Loucy (cell line): ENCODE data around the gene CCM2L.

ENCODE experiments used
- H2AFZ ChIP-seq: fragments of 200-600 bp; sonication (generic); 2 replicates; pipeline ENCODE4 v1.6.0; 2016; ENCODE audit warnings: antibody characterized with exemption, mild to moderate bottlenecking, low read length, moderate library complexity
- H3F3A ChIP-seq: fragments of 200-600 bp; 2 replicates; pipeline ENCODE4 v1.6.0; 2016; ENCODE audit warnings: antibody characterized with exemption, low read depth, mild to moderate bottlenecking
- H3K27me3 ChIP-seq: fragments of 200-600 bp; sonication (generic); 2 replicates; pipeline ENCODE4 v1.6.1; 2014; ENCODE audit warnings: low read length, mild to moderate bottlenecking; ENCODE audit not compliant: insufficient read depth, poor library complexity, severe bottlenecking
- H3K36me3 ChIP-seq: fragments of 200-600 bp; sonication (generic); 2 replicates; pipeline ENCODE4 v1.6.1; 2016; ENCODE audit warnings: low read length; ENCODE audit not compliant: insufficient read depth
- H3K4me1 ChIP-seq: fragments of 200-600 bp; sonication (generic); 2 replicates; pipeline ENCODE4 v1.5.1; 2014; ENCODE audit warnings: low read length, mild to moderate bottlenecking; ENCODE audit not compliant: insufficient read depth, poor library complexity, severe bottlenecking
- H3K4me2 ChIP-seq: fragments of 200-600 bp; sonication (generic); 2 replicates; pipeline ENCODE4 v1.6.0; 2014; ENCODE audit warnings: antibody characterized with exemption, low read length, low read depth, mild to moderate bottlenecking; ENCODE audit not compliant: poor library complexity, severe bottlenecking
- H3K4me3 ChIP-seq: fragments of 200-600 bp; sonication (generic); 2 replicates; pipeline ENCODE4 v1.5.1; 2014; ENCODE audit warnings: low read length, mild to moderate bottlenecking, mixed read lengths; ENCODE audit not compliant: poor library complexity, severe bottlenecking
- H3K79me2 ChIP-seq: fragments of 200-600 bp; sonication (generic); 2 replicates; pipeline ENCODE4 v1.6.1; 2014; ENCODE audit warnings: low read length; ENCODE audit not compliant: insufficient read depth
- H3K9ac ChIP-seq: fragments of 200-600 bp; sonication (generic); 2 replicates; pipeline ENCODE4 v1.6.0; 2014; ENCODE audit warnings: mild to moderate bottlenecking, low read depth, low read length, moderate library complexity; ENCODE audit not compliant: poor library complexity, severe bottlenecking
- H3K9me2 ChIP-seq: fragments of 200-600 bp; sonication (generic); replicated peaks from 2 replicates; pipeline ENCODE4 v1.6.1; 2016; ENCODE audit warnings: low read depth, low read length, mixed read lengths
- H3K9me3 ChIP-seq: fragments of 200-600 bp; sonication (generic); 2 replicates; pipeline ENCODE4 v1.6.1; 2014; ENCODE audit warnings: mild to moderate bottlenecking, antibody characterized with exemption, low read length, low read depth; ENCODE audit not compliant: insufficient read depth
- H4K20me1 ChIP-seq: fragments of 200-600 bp; sonication (generic); 2 replicates; pipeline ENCODE4 v1.6.0; 2014; ENCODE audit warnings: antibody characterized with exemption, low read length, mild to moderate bottlenecking; ENCODE audit not compliant: insufficient read depth, poor library complexity, severe bottlenecking
- CTCF ChIP-seq: fragments of 200-600 bp; sonication (generic); conservative IDR thresholded peaks from 2 replicates; pipeline ENCODE4 v1.5.1; 2014; ENCODE audit warnings: mild to moderate bottlenecking, antibody characterized with exemption, low read length
- EZH2phosphoT487 ChIP-seq: fragments of 200-600 bp; IDR thresholded peaks from 2 replicates; pipeline ENCODE4 v1.6.1; 2018; ENCODE audit warnings: antibody characterized with exemption, mild to moderate bottlenecking, moderate library complexity, borderline replicate concordance

CCM2L gene

GRCh38 chr20:31996996-31997395 is 13.2 kb upstream of the CCM2L start:
- Histone ChIP-seq H3K9me2 (no peaks in the 10 kb centered on the region), H3K79me2 (no peaks in the 10 kb centered on the region), H4K20me1 (no peaks in the 10 kb centered on the region), H3F3A (no peaks in the 10 kb centered on the region), H3K4me1 (no peaks in the 10 kb centered on the region), H3K36me3 (no peaks in the 10 kb centered on the region), H3K4me2 (no peak overlapping the region), H3K27me3 (no peaks in the 10 kb centered on the region), H3K4me3 (no peak overlapping the region), H2AFZ (no peak overlapping the region), H3K9me3 (no peaks in the 10 kb centered on the region), H3K9ac (no peak overlapping the region)
- TF ChIP-seq EZH2phosphoT487 (no peak), CTCF (no peak)

- H3K4me3 ChIP-seq, result no peak overlapping the region
- no peak overlapping the region for H2AFZ ChIP-seq
- TF ChIP-seq CTCF (no peak), EZH2phosphoT487 (no peak)
- H3K4me1 ChIP-seq, result no peaks in the 10 kb centered on the region
- H3K9me3 ChIP-seq, result no peaks in the 10 kb centered on the region
- H3K4me2 ChIP-seq, result no peak overlapping the region
- no peak overlapping the region for H3K9ac ChIP-seq
- H3F3A ChIP-seq, result no peaks in the 10 kb centered on the region
- no peaks in the 10 kb centered on the region for H3K9me2 ChIP-seq
- no peaks in the 10 kb centered on the region for H3K36me3 ChIP-seq
- no peaks in the 10 kb centered on the region for H4K20me1 ChIP-seq
- no peaks in the 10 kb centered on the region for H3K79me2 ChIP-seq
- no peaks in the 10 kb centered on the region for H3K27me3 ChIP-seq
These were observed 12.0 kb upstream of the CCM2L start for GRCh38 chr20:31998246-31998645.

DNA sequence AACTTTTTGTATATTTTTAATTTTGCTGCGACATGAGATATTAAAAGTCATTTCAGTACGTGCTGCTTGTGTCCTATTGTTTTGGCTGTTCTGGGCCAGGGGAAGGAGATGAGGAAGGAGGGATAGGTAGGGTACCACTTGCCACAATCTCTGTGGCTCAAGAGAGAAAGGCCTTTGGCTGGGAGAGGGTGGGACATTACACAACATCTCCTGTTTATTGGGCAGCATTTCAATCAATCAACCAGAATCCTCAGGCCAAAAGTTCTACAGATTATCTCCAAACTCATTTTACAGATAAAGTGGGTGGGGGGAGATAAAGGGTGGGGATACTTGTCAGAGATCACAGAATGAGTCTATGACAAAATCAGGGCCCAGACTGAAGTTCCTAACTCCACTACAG is 6.9 kb upstream of the CCM2L start:
- Histone ChIP-seq H3K9me3 (no peaks in the 10 kb centered on the region), H3K27me3 (no peaks in the 10 kb centered on the region), H3K4me2 (no peak overlapping the region), H3K79me2 (no peaks in the 10 kb centered on the region), H3K4me3 (no peak overlapping the region), H3K36me3 (no peaks in the 10 kb centered on the region), H3K9ac (no peak overlapping the region), H3K4me1 (peaks cover 11% of the 10 kb centered on the region), H3F3A (no peaks in the 10 kb centered on the region), H4K20me1 (no peaks in the 10 kb centered on the region), H2AFZ (no peak overlapping the region), H3K9me2 (no peaks in the 10 kb centered on the region)
- TF ChIP-seq EZH2phosphoT487 (no peak), CTCF (no peak)
